ENCODE results near the gene PNLIPRP1. TPM values are rescaled to one million over a fixed set of nuclear protein-coding genes. Genes with fewer than 3 reads are reported as not detected.

Gene PNLIPRP1
- total and polyA plus RNA-seq, 8 donors = 3,212 to 8,927 (median 4,675) TPM

DNA sequence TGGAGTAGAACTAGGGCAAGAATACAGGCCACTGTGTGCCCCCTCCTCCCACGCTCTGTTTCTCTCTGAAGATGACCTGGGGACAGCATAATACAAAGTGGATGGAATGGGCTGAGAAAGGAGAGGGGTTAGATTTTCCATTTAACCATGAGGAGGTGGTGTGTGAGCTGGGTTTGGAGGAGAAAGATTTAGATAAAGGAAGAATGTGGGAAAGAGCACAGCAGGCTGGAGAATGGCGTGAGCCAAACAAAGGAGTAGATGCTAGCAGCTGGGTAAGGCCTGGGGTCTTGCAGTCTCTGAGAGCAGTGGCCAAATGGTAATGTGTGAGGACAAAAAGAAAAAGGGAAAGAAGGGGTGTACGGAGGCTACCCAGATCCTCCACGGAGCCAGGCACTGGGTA is 38.6 kb downstream of the PNLIPRP1 start:
- TF ChIP-seq, protein P1, sequence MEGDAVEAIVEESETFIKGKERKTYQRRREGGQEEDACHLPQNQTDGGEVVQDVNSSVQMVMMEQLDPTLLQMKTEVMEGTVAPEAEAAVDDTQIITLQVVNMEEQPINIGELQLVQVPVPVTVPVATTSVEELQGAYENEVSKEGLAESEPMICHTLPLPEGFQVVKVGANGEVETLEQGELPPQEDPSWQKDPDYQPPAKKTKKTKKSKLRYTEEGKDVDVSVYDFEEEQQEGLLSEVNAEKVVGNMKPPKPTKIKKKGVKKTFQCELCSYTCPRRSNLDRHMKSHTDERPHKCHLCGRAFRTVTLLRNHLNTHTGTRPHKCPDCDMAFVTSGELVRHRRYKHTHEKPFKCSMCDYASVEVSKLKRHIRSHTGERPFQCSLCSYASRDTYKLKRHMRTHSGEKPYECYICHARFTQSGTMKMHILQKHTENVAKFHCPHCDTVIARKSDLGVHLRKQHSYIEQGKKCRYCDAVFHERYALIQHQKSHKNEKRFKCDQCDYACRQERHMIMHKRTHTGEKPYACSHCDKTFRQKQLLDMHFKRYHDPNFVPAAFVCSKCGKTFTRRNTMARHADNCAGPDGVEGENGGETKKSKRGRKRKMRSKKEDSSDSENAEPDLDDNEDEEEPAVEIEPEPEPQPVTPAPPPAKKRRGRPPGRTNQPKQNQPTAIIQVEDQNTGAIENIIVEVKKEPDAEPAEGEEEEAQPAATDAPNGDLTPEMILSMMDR (IDR thresholded peaks at IDR 0.05) = no peak
- Histone ChIP-seq H3K27ac (peak overlapping the region in 3 of 4 donors; percentile 14 to 41 (median 21)), H3K4me3 (peak overlapping the region in 3 of 4 donors; percentile 3 to 18 (median 4)), H3K27me3 (no peaks in the 10 kb centered on the region), H3K9me3 (no peaks in the 10 kb centered on the region), H3K36me3 (peaks cover 0 to 54% (median 16%) of the 10 kb centered on the region in 3 donors), H3K4me1 (no peaks in the 10 kb centered on the region)
- FAIRE-seq (no peak), DNase-seq (peak in 2 of 6 donors; percentile 36 to 44), ATAC-seq (peak; percentile 0 to 3 (median 2))
- 42 to 48% methylated on average over 4 of the region's 4 CpGs for WGBS, 2 donors
- intact Hi-C loops (cut with DNase I) = no loop called here

DNA sequence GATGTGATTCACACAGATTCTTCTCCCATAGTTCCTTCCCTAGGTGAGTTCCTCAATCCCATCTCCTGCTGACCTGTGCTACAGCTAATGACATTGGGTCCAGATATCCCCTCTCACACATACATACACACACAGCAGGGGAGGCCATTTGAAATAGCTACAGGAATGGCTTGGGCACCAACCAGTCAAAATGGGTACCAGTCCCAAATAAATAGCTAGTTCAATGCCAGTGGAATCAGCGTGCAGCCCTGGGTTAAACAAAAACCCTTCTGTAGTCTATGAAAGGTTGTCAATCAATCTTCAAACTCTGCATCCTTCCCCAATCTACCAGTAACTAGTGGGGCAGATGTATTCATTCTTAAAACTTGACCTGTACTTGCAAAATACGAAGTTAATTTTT is 39.3 kb downstream of the PNLIPRP1 start:
- Histone ChIP-seq H3K27me3 (no peaks in the 10 kb centered on the region), H3K9me3 (no peaks in the 10 kb centered on the region), H3K36me3 (peaks cover 0 to 48% (median 16%) of the 10 kb centered on the region in 3 donors), H3K4me3 (peak overlapping the region in 2 of 4 donors; percentile 4 to 18), H3K27ac (peak overlapping the region in 2 of 4 donors; percentile 21 to 41), H3K4me1 (no peaks in the 10 kb centered on the region)
- TF ChIP-seq, protein P1 (IDR thresholded peaks at IDR 0.05) = no peak
- no peak for FAIRE-seq
- 25 to 37% methylated on average over 2 of the region's 2 CpGs for WGBS, 2 donors
- peak in 1 of 6 donors; percentile 33 for DNase-seq
- intact Hi-C loops (cut with DNase I) = no loop called here
- ATAC-seq = peak in 1 of 4 donors; percentile 0

DNA sequence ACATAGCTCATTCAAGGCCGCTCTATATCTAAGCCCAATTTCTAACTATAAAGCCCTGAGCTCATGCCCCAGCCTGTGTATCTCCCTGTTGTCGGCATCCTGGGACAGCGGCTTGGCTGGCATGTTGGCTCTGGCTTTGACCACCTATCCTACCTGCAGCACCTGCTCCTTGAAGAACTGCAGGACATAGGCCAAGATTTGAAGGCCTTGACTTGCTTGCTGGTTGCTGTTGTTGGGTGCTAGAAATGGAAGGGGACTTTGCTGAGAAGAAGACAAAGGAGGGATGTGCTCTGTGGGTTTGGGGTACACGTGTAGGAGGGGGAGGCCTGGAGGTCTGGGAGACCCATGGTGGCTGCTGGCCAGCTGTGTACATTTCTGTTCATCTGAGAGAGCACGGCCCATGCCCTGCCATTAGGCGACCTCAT is 41.1 kb downstream of the PNLIPRP1 start:
- H3K4me3 ChIP-seq = no peak overlapping the region
- DNase-seq (peak in 4 of 6 donors; percentile 55 to 78 (median 61)), ATAC-seq (peak; percentile 2 to 7 (median 5)), FAIRE-seq (no peak)
- H3K27me3 ChIP-seq = no peaks in the 10 kb centered on the region
- TF ChIP-seq, protein P1 (IDR thresholded peaks at IDR 0.05) = no peak
- H3K4me1 ChIP-seq = peaks cover 0 to 4% (median 0%) of the 10 kb centered on the region in 3 donors
- intact Hi-C loops (cut with DNase I) = no loop called here
- no peaks in the 10 kb centered on the region for H3K9me3 ChIP-seq
- peak overlapping the region in 1 of 4 donors; percentile 2 for H3K27ac ChIP-seq
- WGBS, 2 donors = 40 to 44% methylated on average over 6 of the region's 6 CpGs
- peaks cover 0 to 42% (median 7%) of the 10 kb centered on the region in 3 donors for H3K36me3 ChIP-seq

DNA sequence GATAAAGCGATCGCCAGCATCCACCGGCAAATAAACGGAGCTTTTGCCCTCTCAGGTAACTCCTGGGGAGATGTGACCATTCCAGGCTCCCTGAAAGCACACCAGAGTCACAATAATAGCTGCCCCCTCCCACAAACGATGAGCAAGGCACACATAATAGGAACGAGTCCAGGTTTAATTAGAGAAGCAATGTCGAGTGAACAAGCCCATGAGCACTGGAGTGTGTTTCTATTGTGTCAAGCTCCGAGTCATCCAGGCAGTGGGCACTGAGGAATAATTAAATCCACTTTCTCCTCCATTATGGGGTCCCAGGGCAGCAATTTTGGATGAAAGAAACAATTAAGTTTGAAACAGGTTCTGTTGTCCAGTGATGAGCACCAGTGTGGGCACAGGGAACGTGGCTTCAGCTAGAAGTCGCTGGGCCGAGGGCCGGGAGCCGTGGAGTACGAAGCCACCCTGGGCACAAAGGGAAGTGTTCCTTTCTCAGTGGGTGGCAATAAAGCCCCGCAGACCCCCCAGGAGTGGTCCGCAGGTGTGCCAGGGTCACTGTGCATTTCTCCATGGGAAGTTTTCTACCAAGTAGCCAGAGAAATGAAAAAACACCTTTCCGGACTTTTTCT is 41.9 kb downstream of the PNLIPRP1 start:
- ATAC-seq = peak in 3 of 4 donors; percentile 3 to 13 (median 4)
- peaks cover 3 to 38% (median 8%) of the 10 kb centered on the region in 3 donors for H3K36me3 ChIP-seq
- no peaks in the 10 kb centered on the region for H3K27me3 ChIP-seq
- H3K4me1 ChIP-seq = peaks cover 0 to 4% (median 0%) of the 10 kb centered on the region in 3 donors
- H3K4me3 ChIP-seq = no peak overlapping the region
- DNase-seq = peak in 3 of 6 donors; percentile 38 to 81 (median 59)
- H3K9me3 ChIP-seq = no peaks in the 10 kb centered on the region
- H3K27ac ChIP-seq = peak overlapping the region in 1 of 4 donors; percentile 23
- TF ChIP-seq, protein P1 (IDR thresholded peaks at IDR 0.05) = no peak
- 45% methylated on average over 17 of the region's 17 CpGs for WGBS, 2 donors
- FAIRE-seq = no peak
- intact Hi-C loops (cut with DNase I) = no loop called here

DNA sequence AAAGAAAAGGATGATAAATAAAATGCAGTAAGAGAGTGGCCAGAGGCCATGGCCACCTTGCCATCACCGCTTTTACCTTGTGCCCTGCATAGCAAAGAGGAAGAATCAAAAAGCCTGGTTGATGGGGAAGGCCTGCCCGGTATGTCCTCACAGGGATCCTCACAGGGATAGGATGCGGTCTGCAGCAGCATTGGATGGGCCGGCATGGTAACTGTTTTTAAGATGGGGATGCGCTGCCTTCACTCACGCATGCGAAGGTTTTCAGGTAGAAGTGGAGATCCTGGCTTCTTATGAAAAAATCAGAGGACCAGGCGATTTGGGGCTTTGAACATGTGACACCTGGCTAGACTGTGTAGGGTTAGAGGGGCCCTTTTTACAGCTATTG is 42.4 kb downstream of the PNLIPRP1 start:
- no peak for FAIRE-seq
- TF ChIP-seq, protein P1 (IDR thresholded peaks at IDR 0.05) = no peak

More for the DNA sequence above, 42.4 kb downstream of the PNLIPRP1 start:
- WGBS, 2 donors = 50 to 52% methylated on average over 8 of the region's 8 CpGs
- intact Hi-C loops (cut with DNase I) = no loop called here
- no peak overlapping the region for H3K4me3 ChIP-seq
- peak in 3 of 4 donors; percentile 2 to 9 (median 2) for ATAC-seq
- no peak overlapping the region for H3K27ac ChIP-seq
- H3K4me1 ChIP-seq = peaks cover 0 to 4% (median 0%) of the 10 kb centered on the region in 3 donors
- H3K36me3 ChIP-seq = peaks cover 3 to 39% (median 13%) of the 10 kb centered on the region in 3 donors
- H3K27me3 ChIP-seq = no peaks in the 10 kb centered on the region
- no peaks in the 10 kb centered on the region for H3K9me3 ChIP-seq
- peak in 3 of 6 donors; percentile 55 to 58 (median 56) for DNase-seq
